GM12878 (cell line): ENCODE data around the gene MFSD12. TPM values are rescaled to one million over a fixed set of nuclear protein-coding genes. Genes with fewer than 3 reads are reported as not detected.

Experiments
- CTCF ChIP-seq, 3 experiments: IDR thresholded peaks in 2 of 3; conservative IDR thresholded peaks in 1 of 3; 2 replicates each; pipeline ENCODE4 v1.5.1; 2011; ENCODE audit warnings: low read depth in 3 of 3, low read length in 3 of 3, mild to moderate bottlenecking in 3 of 3, control low read depth in 2 of 3, moderate library complexity in 2 of 3, inconsistent platforms in 1 of 3, mixed read lengths in 1 of 3; ENCODE audit not compliant: control insufficient read depth in 2 of 3, insufficient read depth in 1 of 3; ENCODE audit errors: extremely low read depth in 1 of 3
- HDGF ChIP-seq: fragments of 450-650 bp; IDR thresholded peaks from 2 replicates; pipeline ENCODE4 v1.6.1; 2016; ENCODE audit warnings: antibody characterized with exemption
- PKNOX1 ChIP-seq: fragments of 450-650 bp; IDR thresholded peaks from 2 replicates; pipeline ENCODE4 v1.6.1; 2016; ENCODE audit warnings: mild to moderate bottlenecking
- PRDM15 ChIP-seq: fragments of 450-650 bp; formaldehyde crosslinking; IDR thresholded peaks from 2 replicates; pipeline ENCODE4 v1.4.0; 2020; ENCODE audit warnings: mild to moderate bottlenecking, moderate library complexity
- ZNF24 ChIP-seq: fragments of 450-650 bp; IDR thresholded peaks from 2 replicates; pipeline ENCODE4 v1.6.1; 2017; ENCODE audit warnings: antibody characterized with exemption, mild to moderate bottlenecking
- polyA plus RNA-seq, 11 experiments: library from polyadenylated mRNA; depleted of rRNA in 4 of 11; unstranded in 6 of 11; stranded (reverse) in 5 of 11; fragments of >200 nt; fragmentation: Nextera tagmentation in 4 of 11; fragmentation: Illumina TruSeq in 1 of 11; extraction: Ambion mirVana in 4 of 11; extraction: Trizol in 1 of 11; gene quantifications; 1 replicate in 1 of 11; 2 replicates in 10 of 11; pipeline versions ENCODE4 v1.2.1 to v1.2.3, GENCODE V29; 2011 to 2016; ENCODE audit warnings: inconsistent platforms in 2 of 11, missing spikeins in 2 of 11, low read depth in 1 of 11
- total RNA-seq, 4 experiments: library from RNA; depleted of rRNA in 3 of 4; stranded (reverse); fragments of >200 nt in 3 of 4; fragmentation: Illumina TruSeq in 1 of 4; extraction: Trizol in 1 of 4; gene quantifications; 2 replicates each; pipeline versions ENCODE4 v1.2.1 to v1.2.3, GENCODE V29; 2013 to 2021

MFSD12 gene
- total and polyA plus RNA-seq, 10 of the 15 experiments (the other 5 are each of a cell fraction or from before 2014, with no cell fraction given) = 0.58 to 65.9 (median 16.8) TPM

GRCh38 chr19:3565139-3565538 is 7.8 kb upstream of the MFSD12 start (continued):
- TF ChIP-seq PKNOX1 (no peak), CTCF (IDR thresholded peaks at IDR 0.05 in 2 of 3, conservative IDR thresholded peaks at IDR 0.05 in 1 of 3; ENCODE audit: control insufficient read depth in 2 of 3, extremely low read depth in 1 of 3, insufficient read depth in 1 of 3, low read depth in 3 of 3, low read length in 3 of 3) (no peak), HDGF (no peak), ZNF24 (no peak), PRDM15 (CRISPR knock-in tag) (no peak)
